GM18526 (cell line): Measurements from ENCODE around the gene GPR173.

Experiments used
- POLR2A ChIP-seq: IDR thresholded peaks from 3 replicates; pipeline ENCODE4 v1.6.1; 2011; ENCODE audit not compliant: insufficient read length; ENCODE audit errors: extremely low read depth

GPR173 gene, protein sequence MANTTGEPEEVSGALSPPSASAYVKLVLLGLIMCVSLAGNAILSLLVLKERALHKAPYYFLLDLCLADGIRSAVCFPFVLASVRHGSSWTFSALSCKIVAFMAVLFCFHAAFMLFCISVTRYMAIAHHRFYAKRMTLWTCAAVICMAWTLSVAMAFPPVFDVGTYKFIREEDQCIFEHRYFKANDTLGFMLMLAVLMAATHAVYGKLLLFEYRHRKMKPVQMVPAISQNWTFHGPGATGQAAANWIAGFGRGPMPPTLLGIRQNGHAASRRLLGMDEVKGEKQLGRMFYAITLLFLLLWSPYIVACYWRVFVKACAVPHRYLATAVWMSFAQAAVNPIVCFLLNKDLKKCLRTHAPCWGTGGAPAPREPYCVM

DNA sequence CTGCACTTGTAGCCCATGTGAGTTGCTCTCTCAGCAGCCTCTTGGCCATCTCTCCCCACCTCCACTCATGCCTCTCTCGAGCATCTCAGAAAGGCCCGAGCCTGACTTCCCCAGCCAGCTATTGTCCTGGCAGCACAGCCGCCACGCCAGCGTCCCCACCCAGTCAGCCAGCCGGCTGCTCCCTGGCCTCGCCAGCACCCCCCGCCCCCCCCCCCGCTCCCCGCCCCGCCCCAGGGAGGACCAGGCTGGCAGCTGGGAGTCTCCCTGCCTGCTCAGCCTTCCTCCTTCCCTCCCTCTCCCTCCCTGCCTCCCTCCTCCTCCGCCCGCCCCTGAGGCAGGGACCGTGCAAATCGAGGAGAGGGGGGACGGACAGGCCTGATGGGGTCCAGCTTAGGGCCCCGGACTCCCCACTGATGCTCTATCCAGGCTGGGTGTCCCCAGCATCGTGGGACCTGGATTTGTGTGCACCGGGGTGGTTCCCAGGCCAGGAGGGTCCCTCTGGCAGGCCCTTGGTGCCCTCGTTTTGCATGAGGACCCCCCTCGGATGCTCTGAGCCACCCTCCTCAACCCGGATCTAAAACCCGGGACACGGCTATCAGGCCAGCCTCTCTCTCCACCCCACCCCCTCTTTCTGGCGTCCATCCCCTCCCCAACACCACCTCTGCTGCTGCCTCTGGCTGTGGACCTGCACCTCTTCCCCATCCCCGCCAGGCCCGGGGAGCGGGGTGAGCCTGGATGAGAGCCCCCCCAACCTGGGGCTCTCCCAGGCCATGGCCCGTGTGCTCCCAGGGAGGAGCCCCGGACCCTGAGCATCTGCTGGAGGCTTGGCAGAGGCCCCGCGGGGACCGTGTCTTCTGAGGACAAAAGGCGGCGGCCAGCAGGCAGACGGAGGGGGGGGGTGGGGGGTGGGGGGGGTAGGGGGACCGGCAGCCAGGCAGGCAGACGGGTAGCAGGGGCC lies at the start of gene GPR173:
TSS of gene GPR173 (plus strand) at position 621 of the 958 bp plus-strand sequence. CDS start 27,833 bp downstream, outside the sequence.
- TF ChIP-seq POLR2A = no peak

DNA sequence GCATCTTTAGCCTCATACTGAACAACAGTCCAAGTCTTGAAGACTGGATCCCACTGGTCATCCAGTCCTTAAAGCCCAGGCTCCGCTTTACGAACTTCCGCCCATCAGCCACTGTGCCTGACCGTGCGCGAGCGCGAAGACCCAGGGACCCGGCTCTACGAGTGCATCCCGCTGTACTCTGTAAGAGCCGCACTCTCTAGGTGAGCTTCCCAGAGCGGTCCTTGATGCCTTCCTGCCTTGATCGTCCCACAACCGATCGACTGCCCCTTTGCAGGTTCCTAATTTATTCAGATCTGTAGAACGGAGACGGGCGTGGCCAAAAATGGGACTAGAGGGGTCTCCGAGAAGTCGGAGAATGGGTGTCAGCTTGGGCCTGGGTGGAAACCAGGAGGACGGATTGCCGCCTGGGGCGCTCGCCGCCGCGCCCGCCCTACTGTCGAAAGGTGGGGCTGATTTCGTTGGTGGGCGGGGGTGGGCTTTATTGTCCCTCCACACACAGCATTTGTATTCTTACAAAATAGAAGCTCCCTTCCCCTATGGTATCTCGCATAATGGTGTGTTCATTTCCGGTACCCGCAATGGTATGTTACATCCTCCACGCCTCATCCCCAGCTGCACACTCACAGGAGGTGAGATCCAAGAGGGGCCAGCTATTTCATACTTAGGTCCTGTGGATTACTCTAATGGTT lies 48.0 kb upstream of the GPR173 start:
- no peak for TF ChIP-seq POLR2A

- TF ChIP-seq POLR2A = no peak
Observed at GRCh38 chrX:53001958-53002357, 46.6 kb upstream of the GPR173 start.

GRCh38 chrX:53003111-53003510 lies 45.5 kb upstream of the GPR173 start:
- no peak for TF ChIP-seq POLR2A

DNA sequence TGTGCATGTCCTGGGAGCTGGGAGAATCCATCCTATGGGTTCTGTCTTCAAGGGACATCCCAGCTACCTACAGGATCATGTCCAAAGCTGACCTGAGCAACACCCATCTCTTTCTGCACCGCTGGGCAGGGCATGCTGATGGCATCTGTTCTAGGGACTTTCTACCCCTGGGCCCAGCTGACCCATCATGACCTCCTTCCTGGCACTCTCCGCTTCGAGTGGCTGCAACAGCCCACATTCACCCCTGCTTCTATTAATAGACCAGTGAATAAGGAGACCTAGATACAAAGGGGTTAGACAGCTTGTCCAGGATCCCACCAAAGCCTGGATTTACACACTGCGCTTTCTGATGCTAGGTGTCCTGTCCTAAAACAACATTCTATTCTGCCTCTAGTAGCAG lies 44.6 kb upstream of the GPR173 start:
- TF ChIP-seq POLR2A = no peak

DNA sequence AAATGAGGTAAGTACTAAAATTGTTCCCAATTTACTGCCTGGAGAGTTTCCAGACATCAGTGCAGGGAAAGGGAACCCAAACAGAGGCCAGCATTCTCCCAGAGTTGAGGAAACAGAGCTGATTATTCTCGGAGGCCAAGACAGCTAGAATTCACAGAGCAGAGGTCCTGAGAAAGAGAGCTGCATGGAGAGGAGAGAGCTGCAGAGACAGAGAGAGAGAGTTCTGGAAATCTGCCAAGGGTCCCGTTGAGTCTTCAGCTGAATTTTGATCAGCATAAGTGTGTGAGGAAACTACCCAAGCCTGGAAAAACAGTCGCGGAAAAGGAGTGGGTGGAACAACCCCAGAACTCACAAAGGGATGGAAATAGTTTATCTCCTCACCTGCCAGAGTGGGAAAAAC lies 43.8 kb upstream of the GPR173 start:
- no peak for TF ChIP-seq POLR2A

GRCh38 chrX:53005327-53005726 lies 43.3 kb upstream of the GPR173 start:
- TF ChIP-seq POLR2A = no peak

DNA sequence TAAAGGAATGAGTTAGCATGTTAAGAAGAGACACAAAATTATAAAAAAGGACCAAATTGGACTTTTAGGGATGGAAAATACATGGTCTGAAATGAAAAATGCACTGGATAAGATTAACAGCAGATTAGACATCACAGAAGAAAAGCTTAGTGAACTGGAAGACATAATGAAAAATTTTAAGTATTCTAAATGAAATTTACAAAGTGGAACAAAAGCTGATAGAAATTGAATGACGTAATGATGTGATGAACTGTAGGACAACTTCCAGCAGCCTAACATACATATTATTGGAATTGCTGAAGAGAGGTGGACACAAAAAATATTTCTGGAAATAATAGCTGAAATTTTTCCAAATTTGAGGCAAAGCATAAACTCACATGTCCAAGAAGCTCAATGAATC lies 39.6 kb upstream of the GPR173 start:
- TF ChIP-seq POLR2A = no peak

DNA sequence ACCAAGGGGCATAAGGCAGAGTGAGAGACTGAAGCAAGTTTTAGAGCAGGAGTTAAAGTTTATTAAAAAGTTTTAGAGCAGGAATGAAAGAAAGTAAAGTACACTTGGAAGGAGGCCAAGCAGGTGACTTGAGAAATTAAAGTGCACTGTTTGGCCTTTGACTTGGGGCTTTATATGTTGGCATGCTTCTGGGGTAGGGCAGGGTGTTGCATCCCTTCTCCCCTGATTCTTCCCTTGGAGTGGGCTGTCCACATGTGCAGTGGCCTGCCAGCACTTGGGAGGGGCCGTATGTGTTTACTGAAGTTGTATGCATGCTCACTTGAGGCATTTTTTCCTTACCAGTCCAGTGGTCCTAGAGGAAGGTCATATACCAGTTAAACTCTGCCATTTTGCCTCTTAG lies 35.3 kb upstream of the GPR173 start:
- TF ChIP-seq POLR2A = no peak

DNA sequence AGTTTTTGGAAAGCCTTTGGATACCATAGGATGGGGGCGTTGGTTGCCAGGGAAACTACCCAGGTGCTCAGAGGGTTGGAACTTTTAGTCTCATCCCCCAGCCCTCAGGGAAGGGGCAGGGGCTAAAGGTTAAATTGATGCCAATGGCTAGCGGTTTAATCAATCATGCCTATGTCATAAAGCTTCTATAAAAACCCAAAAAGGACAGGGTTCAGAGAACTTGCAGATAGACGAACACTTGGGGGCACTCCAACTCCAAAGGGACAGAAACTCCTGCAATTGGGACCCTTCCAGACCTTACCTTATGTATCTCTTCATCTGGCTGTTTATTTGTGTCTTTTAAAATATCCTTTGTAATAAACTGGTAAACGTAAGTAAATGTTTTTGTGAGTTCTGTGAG lies 30.0 kb upstream of the GPR173 start:
- no peak for TF ChIP-seq POLR2A

- TF ChIP-seq POLR2A = no peak
Observed at GRCh38 chrX:53022381-53022780, 26.2 kb upstream of the GPR173 start.

DNA sequence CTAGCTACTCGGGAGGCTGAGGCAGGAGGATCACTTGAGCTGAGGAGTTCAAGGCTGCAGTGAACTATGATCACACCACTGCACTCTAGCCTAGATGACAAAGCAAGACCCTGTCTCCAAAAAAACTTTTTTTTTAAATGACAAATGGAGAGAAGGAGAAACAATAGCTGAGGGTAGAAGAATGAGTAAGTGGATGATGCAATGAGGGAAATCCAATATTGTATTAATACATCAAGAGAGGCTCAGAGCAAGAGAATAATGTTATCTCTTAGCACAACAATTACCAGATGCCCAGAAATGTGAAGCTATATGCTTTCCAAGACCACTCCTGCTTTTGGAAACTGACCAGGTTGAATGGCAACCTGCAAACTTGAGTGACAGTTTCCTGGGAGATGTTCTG lies 19.9 kb upstream of the GPR173 start:
- TF ChIP-seq POLR2A = no peak

DNA sequence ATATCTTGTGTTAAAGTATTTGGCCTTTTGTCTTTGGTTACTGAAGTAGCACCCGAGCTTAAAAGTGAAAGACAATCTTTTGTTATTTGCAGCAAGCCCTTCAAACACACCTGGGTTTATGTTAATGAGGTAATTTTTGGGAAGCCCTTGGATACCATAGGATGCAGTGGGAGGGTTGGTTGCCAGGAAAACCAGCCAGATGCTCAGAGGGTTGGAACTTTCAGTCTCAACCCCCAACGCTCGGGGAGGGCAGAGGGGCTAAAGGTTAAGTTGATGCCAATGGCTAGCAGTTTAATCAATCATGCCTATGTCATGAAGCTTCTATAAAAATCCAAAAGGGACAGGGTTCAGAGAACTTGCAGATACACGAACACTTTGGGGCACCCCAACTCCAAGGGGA lies 17.2 kb upstream of the GPR173 start:
- TF ChIP-seq POLR2A = no peak

- TF ChIP-seq POLR2A = no peak
Observed at GRCh38 chrX:53036149-53036548, 12.4 kb upstream of the GPR173 start.

DNA sequence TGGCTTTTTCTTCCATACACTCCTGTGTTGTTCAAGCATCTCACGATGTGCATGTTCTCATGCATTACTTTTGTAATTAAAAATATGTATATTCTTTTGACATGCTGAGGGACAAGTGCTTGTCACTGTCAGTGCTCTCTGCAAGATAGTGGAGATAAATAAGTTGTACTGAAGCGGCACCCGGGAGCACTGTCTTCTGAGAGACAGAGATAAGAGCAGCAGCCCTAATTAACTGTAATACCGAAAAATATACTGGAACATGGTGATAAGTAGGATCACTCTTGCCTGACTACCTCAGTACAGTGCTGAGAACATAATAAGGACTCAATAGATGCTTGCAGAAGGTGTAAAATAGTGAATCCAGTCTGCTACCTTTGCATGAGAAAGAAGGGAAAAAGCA lies 9.4 kb upstream of the GPR173 start:
- TF ChIP-seq POLR2A = no peak
